ENCODE results near the gene DPH3. TPM values are rescaled to one million over a fixed set of nuclear protein-coding genes. Genes with fewer than 3 reads are reported as not detected.
"Not testable (repeated sequence)": the region's sequence is repeated elsewhere in the genome, so short reads cannot be mapped to it uniquely, and the experiment has no call there.

DPH3 gene
- total RNA-seq, result 10 to 100 TPM in 2 of 4 donors, 1 to 10 TPM in 2; 2.8 to 21.9 (median 10.0) TPM

- TF ChIP-seq CTCF (IDR thresholded peaks at IDR 0.05), result peak in 5 of 6 experiments; percentile 18 to 55 (median 29)
- peak in 3 of 4 donors; percentile 42 to 74 (median 61) for TF ChIP-seq POLR2A (IDR thresholded peaks at IDR 0.05)
- peak; percentile 98 for DNase-seq
- Histone ChIP-seq H3K27ac (peak within 1 kb of the TSS; percentile 94 to 97 (median 96)), H3K4me3 (peak within 1 kb of the TSS; percentile 72 to 96 (median 84)), H3K4me1 (peaks cover 16 to 59% (median 22%) of the 10 kb centered on the region in 3 donors), H3K36me3 (peaks cover 0 to 20% (median 0%) of the 10 kb centered on the region in 3 donors), H3K27me3 (no peaks in the 10 kb centered on the region), H3K9me3 (no peaks in the 10 kb centered on the region)
- intact Hi-C loops (cut with DNase I), result no loop called here
- WGBS, 2 donors, result 0 to 2% methylated on average over 11 to 16 of the region's 61 CpGs
Measured at GRCh38 chr3:16264708-16265454, at the start of gene DPH3, which contains the start of gene OXNAD1. TSS of gene DPH3 (minus strand) at chr3:16264943. CDS start at chr3:16264876, 67 bp downstream. TSS of gene OXNAD1 (plus strand) at chr3:16265212. CDS start at chr3:16270953, 5,741 bp downstream.

GRCh38 chr3:16313886-16314645, 49.3 kb upstream of the DPH3 start:
- TF ChIP-seq POLR2A (IDR thresholded peaks at IDR 0.05), result no peak
- TF ChIP-seq CTCF (IDR thresholded peaks at IDR 0.05), result no peak
- Histone ChIP-seq H3K9me3 (no peaks in the 10 kb centered on the region), H3K27ac (no peak overlapping the region), H3K4me3 (no peak overlapping the region), H3K36me3 (peaks cover 3 to 62% (median 4%) of the 10 kb centered on the region in 3 donors), H3K27me3 (no peaks in the 10 kb centered on the region), H3K4me1 (peaks cover 5 to 49% (median 14%) of the 10 kb centered on the region in 3 donors)
- 77 to 86% methylated on average over 5 of the region's 5 CpGs for WGBS, 2 donors
- intact Hi-C loops (cut with DNase I), result no loop called here
- DNase-seq, result no peak

DNA sequence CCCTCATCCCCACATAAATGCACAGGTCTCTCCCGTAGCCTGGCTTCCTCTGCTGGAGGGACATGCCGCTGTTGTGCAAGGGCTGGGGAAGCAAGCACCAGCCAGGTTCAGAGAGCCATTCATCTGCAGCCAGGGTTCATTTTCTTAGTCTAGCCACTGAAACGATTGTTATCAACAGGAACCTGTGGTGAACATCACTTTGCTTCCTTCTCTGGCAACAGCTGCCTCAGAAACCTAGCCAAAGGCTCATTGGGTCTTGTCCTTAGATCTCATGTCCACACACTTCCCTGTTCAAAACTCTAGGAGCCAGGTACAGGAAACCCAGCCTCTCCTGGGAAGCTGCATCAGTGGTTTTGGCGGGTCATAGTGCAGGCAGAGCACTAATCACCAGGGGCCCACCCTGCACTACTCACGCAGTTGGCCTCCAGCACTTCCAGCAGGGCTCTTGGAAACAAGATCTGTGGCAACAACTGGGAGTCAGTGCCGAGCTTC, 47.3 kb upstream of the DPH3 start:
- Histone ChIP-seq H3K36me3 (peaks cover 3 to 57% (median 4%) of the 10 kb centered on the region in 3 donors), H3K9me3 (no peaks in the 10 kb centered on the region), H3K27me3 (no peaks in the 10 kb centered on the region), H3K4me3 (no peak overlapping the region), H3K27ac (peak overlapping the region in 3 of 4 donors; percentile 38 to 78 (median 62)), H3K4me1 (peaks cover 5 to 34% (median 14%) of the 10 kb centered on the region in 3 donors)
- 50 to 64% methylated on average over 5 to 6 of the region's 6 CpGs for WGBS, 2 donors
- intact Hi-C loops (cut with DNase I), result no loop called here
- TF ChIP-seq CTCF (IDR thresholded peaks at IDR 0.05) (no peak), POLR2A (IDR thresholded peaks at IDR 0.05) (no peak)
- DNase-seq, result no peak

DNA sequence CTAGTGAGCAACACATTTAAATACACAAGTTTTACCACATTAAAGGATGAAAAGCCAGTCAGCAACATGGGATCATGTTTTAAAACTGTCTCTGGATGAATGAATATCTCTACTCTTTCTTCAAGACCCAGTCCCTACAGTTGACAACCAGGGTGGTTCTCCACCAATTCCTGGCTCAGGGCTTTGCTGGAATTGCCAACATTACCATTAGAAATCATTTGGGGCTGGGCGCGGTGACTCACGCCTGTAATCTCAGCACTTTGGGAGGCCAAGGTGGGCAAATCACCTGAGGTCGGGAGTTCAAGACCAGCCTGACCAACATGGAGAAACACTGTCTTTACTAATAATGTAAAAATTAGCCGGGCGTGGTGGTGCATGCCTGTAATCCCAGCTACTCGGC, 45.7 kb upstream of the DPH3 start:
- DNase-seq; H3K4me3 ChIP-seq; H3K9me3 ChIP-seq; H3K27me3 ChIP-seq; intact Hi-C loops (cut with DNase I): not testable (repeated sequence)
- Histone ChIP-seq H3K36me3 (peaks cover 3 to 57% (median 4%) of the 10 kb centered on the region in 3 donors), H3K27ac (peak overlapping the region in 1 of 4 donors; percentile 36), H3K4me1 (peaks cover 5 to 31% (median 14%) of the 10 kb centered on the region in 3 donors)
- 43 to 86% methylated on average over 1 to 7 of the region's 7 CpGs for WGBS, 2 donors

DNA sequence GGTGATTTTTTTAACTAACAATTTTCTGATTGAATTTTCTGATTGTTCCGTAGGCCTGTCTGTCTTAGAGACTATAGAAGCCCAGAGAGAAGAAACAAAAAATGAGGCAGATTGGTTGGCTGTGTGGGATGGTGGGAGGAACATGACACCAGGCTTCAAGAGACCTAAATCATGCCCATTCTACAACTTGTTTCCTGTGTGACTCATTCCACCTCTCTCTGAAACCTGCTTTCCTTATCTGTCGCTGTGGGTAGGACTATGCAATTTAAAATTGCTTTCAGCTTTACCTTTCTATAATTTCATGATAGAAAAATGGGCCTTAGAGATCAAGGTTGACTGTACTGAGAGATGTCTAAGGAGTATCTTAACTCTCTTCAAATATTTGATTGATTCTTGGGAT, 44.8 kb upstream of the DPH3 start:
- Histone ChIP-seq H3K4me1 (peaks cover 5 to 31% (median 14%) of the 10 kb centered on the region in 3 donors), H3K4me3 (no peak overlapping the region), H3K27ac (peak overlapping the region in 1 of 4 donors; percentile 40), H3K27me3 (no peaks in the 10 kb centered on the region), H3K36me3 (peaks cover 3 to 57% (median 4%) of the 10 kb centered on the region in 3 donors), H3K9me3 (no peaks in the 10 kb centered on the region)
- no peak for DNase-seq
- intact Hi-C loops (cut with DNase I), result no loop called here
- no peak for TF ChIP-seq POLR2A (IDR thresholded peaks at IDR 0.05)
- no peak for TF ChIP-seq CTCF (IDR thresholded peaks at IDR 0.05)
- 45 to 47% methylated on average over 2 of the region's 2 CpGs for WGBS, 2 donors
